Transverse colon (tissue), 4 donors: ENCODE data around the gene MICAL2. TPM values are rescaled to one million over a fixed set of nuclear protein-coding genes. Genes with fewer than 3 reads are reported as not detected.

Experiments used
- DNase-seq: peaks from one replicate; pipeline ENCODE4 v3.0.0-alpha.2; 2019
- H3K27ac ChIP-seq, 4 donors: fragments of 200-600 bp; sonication (generic); 2 replicates each; pipeline ENCODE4 v1.5.1; 2016 to 2018; ENCODE audit warnings: inconsistent platforms in 4 of 4
- H3K27me3 ChIP-seq: fragments of 200-600 bp; sonication (generic); 2 replicates; pipeline ENCODE4 v1.5.1; 2017; ENCODE audit warnings: inconsistent platforms
- H3K36me3 ChIP-seq, 4 donors: fragments of 200-600 bp; sonication (generic); 2 replicates each; pipeline ENCODE4 v1.5.1; 2017 to 2019; ENCODE audit warnings: inconsistent platforms in 4 of 4
- H3K4me1 ChIP-seq, 4 donors: fragments of 200-600 bp; sonication (generic); 2 replicates each; pipeline ENCODE4 v1.5.1; 2017 to 2020; ENCODE audit warnings: inconsistent platforms in 4 of 4
- H3K4me3 ChIP-seq, 4 donors: fragments of 200-600 bp; sonication (generic); 1 replicate in 1 of 4; 2 replicates in 3 of 4; pipeline versions ENCODE4 v1.5.1 to v1.6.1; 2017 to 2019; ENCODE audit warnings: inconsistent platforms in 4 of 4
- H3K9me3 ChIP-seq, 2 donors: fragments of 200-600 bp; sonication (generic); 2 replicates each; pipeline ENCODE4 v1.5.1; 2017 to 2019; ENCODE audit warnings: inconsistent platforms in 2 of 2
- CTCF ChIP-seq, 5 experiments: fragments of 200-600 bp in 3 of 5; fragments of 450-650 bp in 2 of 5; sonication (generic) in 3 of 5; IDR thresholded peaks; 1 replicate in 2 of 5; 2 replicates in 3 of 5; pipeline ENCODE4 v1.5.1; 2016 to 2017; ENCODE audit warnings: antibody characterized with exemption in 5 of 5, inconsistent platforms in 3 of 5, mild to moderate bottlenecking in 2 of 5, moderate library complexity in 1 of 5
- EP300 ChIP-seq: sonication (generic); formaldehyde crosslinking; IDR thresholded peaks from one replicate; pipeline ENCODE4 v1.6.1; 2017; ENCODE audit warnings: antibody characterized with exemption, low read depth
- POLR2A ChIP-seq: fragments of 450-650 bp; IDR thresholded peaks from one replicate; pipeline ENCODE4 v1.6.1; 2016; ENCODE audit warnings: antibody characterized with exemption, mild to moderate bottlenecking, moderate library complexity
- POLR2AphosphoS5 ChIP-seq, 3 donors: sonication (generic); formaldehyde crosslinking; IDR thresholded peaks; one replicate each; pipeline ENCODE4 v1.6.1; 2016; ENCODE audit warnings: antibody characterized with exemption in 3 of 3
- WGBS, 2 donors: methylation state at CpG; one replicate each; pipeline ENCODE4 v1.1.5; 2018; ENCODE audit warnings: low coverage in 1 of 2; 5-methylcytosine and 5-hydroxymethylcytosine counted together
- in situ Hi-C, 4 donors: fragments of 200-750 bp; cut with MboI; loops; one replicate each; pipeline versions ENCODE4 v1.15.0 to v1.15.1; 2017; ENCODE audit warnings: low sequenced_read_pairs in 3 of 4, low pct_ligation_motif_present in 1 of 4, low pct_unique_long_range_greater_than_20kb in 1 of 4
- intact Hi-C: fragments of 100-400 bp; cut with DNase I; formaldehyde crosslinking; loops from one replicate; pipeline ENCODE4 v1.15.1; 2023; ENCODE audit warnings: low total_unique reads
- total RNA-seq, 4 donors: library from RNA; depleted of rRNA; stranded (reverse); fragments of >200 nt; gene quantifications; one replicate each; pipeline ENCODE4 v1.1.0, GENCODE V29; 2016

The MICAL2 gene
- total RNA-seq, 4 donors from 2014 or later: 309 to 483 (median 316) TPM

GRCh38 chr11:12216671-12217374 is 106.4 kb downstream of the MICAL2 start:
- Histone ChIP-seq H3K27ac (peak overlapping the region in 3 of 4 donors; percentile 15 to 76 (median 38)), H3K36me3 (peaks cover 0 to 10% (median under 1%) of the 10 kb centered on the region in 4 donors), H3K27me3 (no peaks in the 10 kb centered on the region), H3K9me3 (no peaks in the 10 kb centered on the region), H3K4me1 (peaks cover 20 to 46% (median 40%) of the 10 kb centered on the region in 4 donors), H3K4me3 (no peak overlapping the region)
- no peak for TF ChIP-seq CTCF (IDR thresholded peaks at IDR 0.05)
- no peak for TF ChIP-seq POLR2AphosphoS5 (IDR thresholded peaks at IDR 0.05)
- TF ChIP-seq POLR2A: no peak
- no peak for TF ChIP-seq EP300
- 29 to 40% methylated on average over 2 to 10 of the region's 10 CpGs for WGBS, 2 donors
- intact Hi-C loops (no loop called here), in situ Hi-C loops (no loop called here)
- DNase-seq: no peak

GRCh38 chr11:12217879-12218278 is 107.5 kb downstream of the MICAL2 start:
- Histone ChIP-seq H3K27ac (peak overlapping the region in 3 of 4 donors; percentile 74 to 78 (median 76)), H3K4me1 (peaks cover 30 to 57% (median 51%) of the 10 kb centered on the region in 4 donors)

GRCh38 chr11:12218909-12219308 is 108.5 kb downstream of the MICAL2 start:
- in situ Hi-C loops (no loop called here), intact Hi-C loops (no loop called here)
- Histone ChIP-seq H3K9me3 (no peaks in the 10 kb centered on the region), H3K4me1 (peaks cover 40 to 67% (median 60%) of the 10 kb centered on the region in 4 donors), H3K27me3 (no peaks in the 10 kb centered on the region), H3K4me3 (no peak overlapping the region), H3K27ac (peak overlapping the region; percentile 20 to 78 (median 75)), H3K36me3 (peaks cover 0 to 7% (median 0%) of the 10 kb centered on the region in 4 donors)
- peak; percentile 48 for DNase-seq
- WGBS, 2 donors: 56 to 60% methylated on average over 2 to 4 of the region's 4 CpGs
- TF ChIP-seq POLR2A (no peak), EP300 (no peak), POLR2AphosphoS5 (IDR thresholded peaks at IDR 0.05) (no peak), CTCF (IDR thresholded peaks at IDR 0.05) (no peak)

More at GRCh38 chr11:12217879-12218278, 107.5 kb downstream of the MICAL2 start:
- in situ Hi-C loops: no loop called here
- TF ChIP-seq EP300 (no peak), POLR2A (no peak), CTCF (IDR thresholded peaks at IDR 0.05) (no peak), POLR2AphosphoS5 (IDR thresholded peaks at IDR 0.05) (no peak)
- H3K9me3 ChIP-seq: no peaks in the 10 kb centered on the region
- intact Hi-C loops: no loop called here
- H3K27me3 ChIP-seq: no peaks in the 10 kb centered on the region
- H3K36me3 ChIP-seq: peaks cover 0 to 10% (median under 1%) of the 10 kb centered on the region in 4 donors
- 80 to 85% methylated on average over 2 to 4 of the region's 4 CpGs for WGBS, 2 donors
- H3K4me3 ChIP-seq: no peak overlapping the region
- DNase-seq: no peak

- DNase-seq: no peak
- Histone ChIP-seq H3K27me3 (no peaks in the 10 kb centered on the region), H3K4me1 (peaks cover 47 to 76% (median 64%) of the 10 kb centered on the region in 4 donors), H3K27ac (peak overlapping the region; percentile 22 to 78 (median 75)), H3K36me3 (peaks cover 0 to 4% (median 0%) of the 10 kb centered on the region in 4 donors), H3K9me3 (no peaks in the 10 kb centered on the region), H3K4me3 (no peak overlapping the region)
- intact Hi-C loops (no loop called here), in situ Hi-C loops (no loop called here)
- 81 to 83% methylated on average over 5 to 6 of the region's 6 CpGs for WGBS, 2 donors
- TF ChIP-seq POLR2AphosphoS5 (IDR thresholded peaks at IDR 0.05): no peak
- no peak for TF ChIP-seq CTCF (IDR thresholded peaks at IDR 0.05)
- no peak for TF ChIP-seq EP300
- TF ChIP-seq POLR2A: no peak
These were observed 109.4 kb downstream of the MICAL2 start for GRCh38 chr11:12219757-12220156.
